ENCODE results near the gene ANKRD23. TPM values are rescaled to one million over a fixed set of nuclear protein-coding genes. Genes with fewer than 3 reads are reported as not detected.

The ANKRD23 gene
- total and polyA plus RNA-seq, 2 of the 13 experiments (the other 11 are each of a cell fraction or from before 2014, with no cell fraction given) = 1.5 to 1.6 TPM

DNA sequence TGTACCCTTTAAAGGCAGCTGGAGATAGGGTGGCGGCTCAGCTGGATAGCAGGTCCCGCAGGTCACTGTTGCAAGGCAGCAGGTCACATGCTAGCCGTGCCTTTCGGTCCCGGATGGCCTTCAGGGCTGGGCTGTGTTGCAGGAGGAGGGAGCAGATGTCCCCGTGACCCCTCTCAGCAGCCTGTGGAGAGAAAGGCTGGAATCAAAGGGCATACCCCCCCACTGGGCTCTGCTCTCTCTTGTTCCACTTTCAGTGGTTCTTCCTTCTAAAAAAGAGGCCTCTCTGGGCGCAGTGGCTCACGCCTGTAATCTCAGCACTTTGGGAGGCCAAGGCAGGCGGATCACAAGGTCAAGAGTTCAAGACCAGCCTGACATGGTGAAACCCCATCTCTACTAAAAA lies 4.4 kb upstream of the ANKRD23 start (continued):
- TF ChIP-seq, protein P1, sequence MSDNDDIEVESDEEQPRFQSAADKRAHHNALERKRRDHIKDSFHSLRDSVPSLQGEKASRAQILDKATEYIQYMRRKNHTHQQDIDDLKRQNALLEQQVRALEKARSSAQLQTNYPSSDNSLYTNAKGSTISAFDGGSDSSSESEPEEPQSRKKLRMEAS (IDR thresholded peaks at IDR 0.05) = peak; percentile 58
- peak; percentile 24; the same call in 1 of the 2 replicates for TF ChIP-seq NCOR1 (IDR thresholded peaks at IDR 0.05; ENCODE audit: borderline replicate concordance, low read length)
- peak; percentile 37; the same call in 1 of the 2 replicates for TF ChIP-seq CEBPB (IDR thresholded peaks at IDR 0.05; ENCODE audit: borderline replicate concordance, low read depth, low read length)
- no peak for TF ChIP-seq ZSCAN20 (CRISPR knock-in tag; IDR thresholded peaks at IDR 0.05; ENCODE audit: borderline replicate concordance)
- peak; percentile 54 for TF ChIP-seq BHLHE40 (IDR thresholded peaks at IDR 0.05; ENCODE audit: low read length)
- TF ChIP-seq, protein P2, sequence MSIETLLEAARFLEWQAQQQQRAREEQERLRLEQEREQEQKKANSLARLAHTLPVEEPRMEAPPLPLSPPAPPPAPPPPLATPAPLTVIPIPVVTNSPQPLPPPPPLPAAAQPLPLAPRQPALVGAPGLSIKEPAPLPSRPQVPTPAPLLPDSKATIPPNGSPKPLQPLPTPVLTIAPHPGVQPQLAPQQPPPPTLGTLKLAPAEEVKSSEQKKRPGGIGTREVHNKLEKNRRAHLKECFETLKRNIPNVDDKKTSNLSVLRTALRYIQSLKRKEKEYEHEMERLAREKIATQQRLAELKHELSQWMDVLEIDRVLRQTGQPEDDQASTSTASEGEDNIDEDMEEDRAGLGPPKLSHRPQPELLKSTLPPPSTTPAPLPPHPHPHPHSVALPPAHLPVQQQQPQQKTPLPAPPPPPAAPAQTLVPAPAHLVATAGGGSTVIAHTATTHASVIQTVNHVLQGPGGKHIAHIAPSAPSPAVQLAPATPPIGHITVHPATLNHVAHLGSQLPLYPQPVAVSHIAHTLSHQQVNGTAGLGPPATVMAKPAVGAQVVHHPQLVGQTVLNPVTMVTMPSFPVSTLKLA (IDR thresholded peaks at IDR 0.05) = no peak
- TF ChIP-seq MEIS1 (CRISPR knock-in tag; IDR thresholded peaks at IDR 0.05; ENCODE audit: borderline replicate concordance) = no peak
- no peak for TF ChIP-seq CREM (IDR thresholded peaks at IDR 0.05)
- no peak for TF ChIP-seq CREM (CRISPR knock-in tag; IDR thresholded peaks at IDR 0.05)
- TF ChIP-seq SALL1 (CRISPR knock-in tag; IDR thresholded peaks at IDR 0.05) = peak; percentile 70
- peak; percentile 65 for TF ChIP-seq HNF4A (CRISPR knock-in tag; IDR thresholded peaks at IDR 0.05)
- no peak for TF ChIP-seq MAZ (IDR thresholded peaks at IDR 0.05; ENCODE audit: borderline replicate concordance, low read depth, low read length)
- TF ChIP-seq MAZ (CRISPR knock-in tag; IDR thresholded peaks at IDR 0.05; ENCODE audit: low read depth) = 0 out of 2 replicates have a peak, but pooled peaks have one; percentile 47
- no peak for TF ChIP-seq ATAD3A (CRISPR knock-in tag; IDR thresholded peaks at IDR 0.05)
- TF ChIP-seq, protein P3, sequence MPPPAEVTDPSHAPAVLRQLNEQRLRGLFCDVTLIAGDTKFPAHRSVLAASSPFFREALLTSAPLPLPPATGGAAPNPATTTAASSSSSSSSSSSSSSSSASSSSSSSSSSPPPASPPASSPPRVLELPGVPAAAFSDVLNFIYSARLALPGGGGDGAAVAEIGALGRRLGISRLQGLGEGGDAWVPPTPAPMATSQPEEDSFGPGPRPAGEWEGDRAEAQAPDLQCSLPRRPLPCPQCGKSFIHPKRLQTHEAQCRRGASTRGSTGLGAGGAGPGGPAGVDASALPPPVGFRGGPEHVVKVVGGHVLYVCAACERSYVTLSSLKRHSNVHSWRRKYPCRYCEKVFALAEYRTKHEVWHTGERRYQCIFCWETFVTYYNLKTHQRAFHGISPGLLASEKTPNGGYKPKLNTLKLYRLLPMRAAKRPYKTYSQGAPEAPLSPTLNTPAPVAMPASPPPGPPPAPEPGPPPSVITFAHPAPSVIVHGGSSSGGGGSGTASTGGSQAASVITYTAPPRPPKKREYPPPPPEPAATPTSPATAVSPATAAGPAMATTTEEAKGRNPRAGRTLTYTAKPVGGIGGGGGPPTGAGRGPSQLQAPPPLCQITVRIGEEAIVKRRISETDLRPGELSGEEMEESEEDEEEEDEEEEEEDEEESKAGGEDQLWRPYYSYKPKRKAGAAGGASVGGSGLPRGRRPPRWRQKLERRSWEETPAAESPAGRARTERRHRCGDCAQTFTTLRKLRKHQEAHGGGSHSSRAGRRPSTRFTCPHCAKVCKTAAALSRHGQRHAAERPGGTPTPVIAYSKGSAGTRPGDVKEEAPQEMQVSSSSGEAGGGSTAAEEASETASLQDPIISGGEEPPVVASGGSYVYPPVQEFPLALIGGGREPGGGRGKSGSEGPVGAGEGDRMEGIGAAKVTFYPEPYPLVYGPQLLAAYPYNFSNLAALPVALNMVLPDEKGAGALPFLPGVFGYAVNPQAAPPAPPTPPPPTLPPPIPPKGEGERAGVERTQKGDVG (CRISPR knock-in tag; IDR thresholded peaks at IDR 0.05; ENCODE audit: borderline replicate concordance) = 0 out of 2 replicates have a peak, but pooled peaks have one; percentile 16
- TF ChIP-seq MYC (CRISPR knock-in tag; IDR thresholded peaks at IDR 0.05; ENCODE audit: borderline replicate concordance) = peak; percentile 27; the same call in 1 of the 2 replicates
- TF ChIP-seq, protein P4, sequence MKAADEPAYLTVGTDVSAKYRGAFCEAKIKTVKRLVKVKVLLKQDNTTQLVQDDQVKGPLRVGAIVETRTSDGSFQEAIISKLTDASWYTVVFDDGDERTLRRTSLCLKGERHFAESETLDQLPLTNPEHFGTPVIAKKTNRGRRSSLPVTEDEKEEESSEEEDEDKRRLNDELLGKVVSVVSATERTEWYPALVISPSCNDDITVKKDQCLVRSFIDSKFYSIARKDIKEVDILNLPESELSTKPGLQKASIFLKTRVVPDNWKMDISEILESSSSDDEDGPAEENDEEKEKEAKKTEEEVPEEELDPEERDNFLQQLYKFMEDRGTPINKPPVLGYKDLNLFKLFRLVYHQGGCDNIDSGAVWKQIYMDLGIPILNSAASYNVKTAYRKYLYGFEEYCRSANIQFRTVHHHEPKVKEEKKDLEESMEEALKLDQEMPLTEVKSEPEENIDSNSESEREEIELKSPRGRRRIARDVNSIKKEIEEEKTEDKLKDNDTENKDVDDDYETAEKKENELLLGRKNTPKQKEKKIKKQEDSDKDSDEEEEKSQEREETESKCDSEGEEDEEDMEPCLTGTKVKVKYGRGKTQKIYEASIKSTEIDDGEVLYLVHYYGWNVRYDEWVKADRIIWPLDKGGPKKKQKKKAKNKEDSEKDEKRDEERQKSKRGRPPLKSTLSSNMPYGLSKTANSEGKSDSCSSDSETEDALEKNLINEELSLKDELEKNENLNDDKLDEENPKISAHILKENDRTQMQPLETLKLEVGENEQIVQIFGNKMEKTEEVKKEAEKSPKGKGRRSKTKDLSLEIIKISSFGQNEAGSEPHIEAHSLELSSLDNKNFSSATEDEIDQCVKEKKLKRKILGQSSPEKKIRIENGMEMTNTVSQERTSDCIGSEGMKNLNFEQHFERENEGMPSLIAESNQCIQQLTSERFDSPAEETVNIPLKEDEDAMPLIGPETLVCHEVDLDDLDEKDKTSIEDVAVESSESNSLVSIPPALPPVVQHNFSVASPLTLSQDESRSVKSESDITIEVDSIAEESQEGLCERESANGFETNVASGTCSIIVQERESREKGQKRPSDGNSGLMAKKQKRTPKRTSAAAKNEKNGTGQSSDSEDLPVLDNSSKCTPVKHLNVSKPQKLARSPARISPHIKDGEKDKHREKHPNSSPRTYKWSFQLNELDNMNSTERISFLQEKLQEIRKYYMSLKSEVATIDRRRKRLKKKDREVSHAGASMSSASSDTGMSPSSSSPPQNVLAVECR (CRISPR knock-in tag; IDR thresholded peaks at IDR 0.05; ENCODE audit: borderline replicate concordance) = peak; percentile 59; the same call in 1 of the 2 replicates
- no peak for TF ChIP-seq LCORL (IDR thresholded peaks at IDR 0.05)
- TF ChIP-seq LCORL (CRISPR knock-in tag; IDR thresholded peaks at IDR 0.05) = peak; percentile 26; the same call in 1 of the 2 replicates
- no peak for TF ChIP-seq KLF6 (CRISPR knock-in tag; IDR thresholded peaks at IDR 0.05)
- no peak for TF ChIP-seq SP2 (CRISPR knock-in tag; IDR thresholded peaks at IDR 0.05)

All from HepG2 (cell line).